D721Med (cell line): ENCODE data around the gene CAMK1D.

Experiments used
- DNase-seq: peaks from one replicate; pipeline ENCODE4 v3.0.0; 2011; ENCODE audit warnings: low spot score; ENCODE audit not compliant: insufficient read length
- FAIRE-seq: peaks from 2 replicates; lab custom pipeline; 2011; peaks lifted over from hg19 to GRCh38; lab: Jason Lieb, UNC
- CTCF ChIP-seq: IDR thresholded peaks from 2 replicates; pipeline ENCODE4 v1.5.1; 2012; ENCODE audit warnings: mild to moderate bottlenecking, control low read depth; ENCODE audit not compliant: insufficient read depth; ENCODE audit errors: missing control alignments

Gene CAMK1D

DNA sequence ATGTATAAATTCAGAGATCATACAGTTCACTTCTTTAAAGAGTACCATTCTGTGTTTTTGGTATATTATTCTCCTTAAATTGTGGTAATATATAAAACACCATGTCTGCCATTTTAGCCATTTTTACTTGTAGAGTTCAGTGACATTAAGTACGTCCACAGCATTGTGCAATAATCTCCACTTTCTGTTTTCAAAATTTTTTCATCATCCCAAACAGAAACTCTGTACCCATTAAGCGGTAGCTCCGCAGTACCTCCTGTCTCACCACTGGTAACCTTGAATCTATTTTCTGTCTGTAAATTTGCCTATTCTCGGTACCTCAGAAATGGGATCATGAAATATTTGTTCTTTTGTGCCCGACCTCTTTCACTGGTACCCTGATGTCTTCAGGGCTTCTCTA is 60.3 kb downstream of the CAMK1D start:
- DNase-seq (no peak), FAIRE-seq (no peak)
- TF ChIP-seq CTCF = no peak

GRCh38 chr10:12412666-12413368 is 63.5 kb downstream of the CAMK1D start:
- TF ChIP-seq CTCF = no peak
- DNase-seq = no peak
- FAIRE-seq = no peak

DNA sequence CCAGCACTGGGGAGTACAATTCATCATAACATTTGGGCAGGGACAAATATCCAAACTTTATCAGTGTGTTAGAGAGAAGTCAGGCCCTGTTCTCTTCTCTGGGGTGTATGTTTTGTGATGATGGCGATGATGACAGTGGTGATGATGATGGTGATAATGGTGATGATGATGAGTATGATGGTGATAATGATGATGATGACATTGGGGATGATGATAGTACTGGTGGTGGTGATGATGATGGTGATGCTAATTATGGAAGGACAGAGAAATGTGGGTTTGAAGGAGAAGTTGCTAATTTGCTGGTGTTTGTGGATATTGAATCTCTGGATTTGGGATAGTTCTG is 64.0 kb downstream of the CAMK1D start:
- DNase-seq = no peak
- no peak for TF ChIP-seq CTCF
- no peak for FAIRE-seq

DNA sequence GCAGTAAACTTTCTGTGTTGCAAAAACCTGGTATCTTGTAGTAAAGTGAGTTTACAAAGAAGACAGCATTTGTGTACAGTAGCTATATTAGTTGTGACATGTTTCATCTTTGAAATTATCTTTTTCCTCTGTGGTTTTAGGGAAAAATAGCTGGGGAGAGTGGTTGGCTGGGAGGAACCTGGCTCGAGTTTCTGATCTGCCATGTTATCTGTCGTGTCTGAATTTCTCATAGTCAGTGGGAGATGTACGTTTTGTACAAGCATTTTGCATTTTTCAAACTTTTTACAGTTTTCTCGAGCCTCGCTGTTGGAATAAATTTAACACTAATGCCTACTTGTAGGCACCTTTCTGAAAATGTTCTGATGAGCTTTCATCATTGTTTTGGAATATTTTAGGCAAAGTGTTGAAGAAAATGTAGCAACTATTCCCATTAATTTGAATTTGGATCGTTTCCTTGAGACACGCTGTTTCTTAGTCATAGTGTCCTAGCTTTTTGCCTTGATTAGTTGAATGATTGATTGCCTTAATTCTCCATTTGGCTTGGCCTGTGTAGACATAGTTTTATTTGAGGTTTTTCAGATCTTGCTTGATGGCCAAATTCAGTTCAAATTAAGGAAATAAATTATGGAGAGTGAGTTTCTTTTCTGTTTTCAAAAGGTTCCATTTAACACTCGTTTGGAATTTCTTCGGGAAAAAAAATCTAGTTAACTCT is 65.1 kb downstream of the CAMK1D start:
- TF ChIP-seq CTCF = no peak
- FAIRE-seq (no peak), DNase-seq (no peak)

DNA sequence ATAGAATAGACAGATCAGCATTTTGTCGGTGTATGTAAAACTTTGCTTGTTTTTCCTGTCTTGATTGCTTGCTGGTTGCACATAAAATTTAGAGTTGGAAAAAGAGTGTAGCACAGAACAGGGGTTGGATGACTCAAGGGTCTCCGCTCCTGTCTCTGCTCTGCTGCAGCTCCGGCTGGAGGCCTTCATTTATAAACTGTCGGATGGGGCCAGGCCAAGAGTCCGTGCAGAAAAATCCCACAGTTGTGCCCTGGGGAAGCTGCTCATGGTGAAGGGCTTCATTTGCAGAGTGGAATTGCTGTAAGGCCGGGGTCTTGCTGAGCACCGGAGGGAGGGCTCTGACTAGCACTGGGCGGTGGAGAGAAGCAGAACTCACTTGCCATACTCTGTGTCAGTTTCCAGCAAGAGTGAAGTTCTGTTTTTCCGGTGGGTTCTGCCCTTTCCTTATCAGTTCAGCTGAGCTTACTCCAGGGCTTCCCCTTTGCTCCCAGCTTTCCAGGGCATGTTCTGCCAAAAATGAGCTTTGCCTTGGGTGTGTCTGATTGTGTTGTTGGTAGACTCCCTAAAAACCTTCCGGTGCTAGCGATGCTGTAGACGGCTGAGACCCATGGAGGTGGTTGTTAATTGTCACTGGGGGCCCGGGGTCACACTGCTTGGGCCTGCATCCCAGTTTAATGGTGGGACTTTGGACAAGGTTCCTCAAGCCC is 67.2 kb downstream of the CAMK1D start:
- DNase-seq (no peak), FAIRE-seq (no peak)
- TF ChIP-seq CTCF = no peak

DNA sequence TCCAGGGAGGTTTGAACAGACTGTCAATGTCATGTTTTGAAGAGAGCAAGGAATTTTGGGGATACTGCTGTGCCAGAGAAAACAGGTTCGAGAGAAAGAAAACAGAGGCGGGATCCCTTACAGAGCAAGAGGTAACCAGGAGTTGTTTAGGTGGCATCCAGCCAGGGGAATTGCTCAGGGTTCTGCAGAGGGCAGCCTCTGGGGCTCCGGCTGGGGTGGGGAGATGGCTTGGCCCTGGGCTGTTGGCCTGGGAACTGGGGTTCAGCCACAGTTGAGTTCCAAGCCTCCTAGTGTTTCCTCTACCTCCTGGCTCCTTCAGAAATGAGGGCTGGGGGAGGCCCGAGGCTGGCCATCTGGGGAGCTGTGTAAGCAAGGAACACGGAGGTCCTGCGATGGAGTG is 68.0 kb downstream of the CAMK1D start:
- DNase-seq (no peak), FAIRE-seq (no peak)
- TF ChIP-seq CTCF = no peak
